Activated CD4-positive, alpha-beta T cell treated with anti-CD3 and anti-CD28 coated beads, Interleukin-2, amount 10 ng/mL, durations not matched to agents 24 days and 14 days (primary cell): ENCODE results near the gene SND1. TPM values are rescaled to one million over a fixed set of nuclear protein-coding genes. Genes with fewer than 3 reads are reported as not detected.

ENCODE experiments used
- DNase-seq: peaks from one replicate; pipeline ENCODE4 v3.0.0; 2022
- H3K27ac Mint-ChIP-seq: one replicate; pipeline ENCODE4 v1.8.0; 2022; ENCODE audit warnings: mild to moderate bottlenecking, mixed read lengths
- H3K27me3 Mint-ChIP-seq: one replicate; pipeline ENCODE4 v1.8.0; 2022; ENCODE audit warnings: mixed read lengths
- H3K36me3 Mint-ChIP-seq: one replicate; pipeline ENCODE4 v1.8.0; 2022; ENCODE audit warnings: low read depth, mild to moderate bottlenecking, mixed read lengths
- H3K4me1 Mint-ChIP-seq: one replicate; pipeline ENCODE4 v1.8.0; 2021; ENCODE audit warnings: mixed read lengths
- H3K4me3 Mint-ChIP-seq: one replicate; pipeline ENCODE4 v1.8.0; 2022; ENCODE audit warnings: mild to moderate bottlenecking, moderate library complexity, mixed read lengths
- H3K9me3 Mint-ChIP-seq: one replicate; pipeline ENCODE4 v1.8.0; 2021; ENCODE audit warnings: mixed read lengths
- intact Hi-C: fragments of 100-400 bp; cut with micrococcal nuclease; formaldehyde crosslinking; loops from one replicate; pipeline ENCODE4 v1.15.1; 2023
- total RNA-seq: library from RNA; stranded (reverse); gene quantifications from 2 replicates; pipeline ENCODE4 v1.2.3, GENCODE V29; 2022

Gene SND1
- total RNA-seq, 1 donor from 2014 or later: 295 TPM

- peaks cover 25% of the 10 kb centered on the region for H3K27me3 Mint-ChIP-seq
- intact Hi-C loops: no loop called here
Observed at GRCh38 chr7:128122576-128123290, 470.7 kb downstream of the SND1 start.

GRCh38 chr7:128123291-128124037 lies 471.5 kb downstream of the SND1 start:
- Mint-ChIP-seq H3K4me3 (no peak overlapping the region), H3K9me3 (no peaks in the 10 kb centered on the region), H3K36me3 (no peaks in the 10 kb centered on the region), H3K27ac (no peak overlapping the region), H3K4me1 (peaks cover 4% of the 10 kb centered on the region), H3K27me3 (peaks cover 26% of the 10 kb centered on the region)
- intact Hi-C loops: no loop called here
- DNase-seq: no peak

More at GRCh38 chr7:128122576-128123290, 470.7 kb downstream of the SND1 start:
- DNase-seq: no peak
- no peaks in the 10 kb centered on the region for H3K36me3 Mint-ChIP-seq
- H3K9me3 Mint-ChIP-seq: no peaks in the 10 kb centered on the region
- peaks cover 7% of the 10 kb centered on the region for H3K4me1 Mint-ChIP-seq
- H3K27ac Mint-ChIP-seq: no peak overlapping the region
- no peak overlapping the region for H3K4me3 Mint-ChIP-seq

- Mint-ChIP-seq H3K27ac (no peak overlapping the region), H3K36me3 (no peaks in the 10 kb centered on the region), H3K27me3 (peaks cover 28% of the 10 kb centered on the region), H3K4me3 (no peak overlapping the region), H3K9me3 (no peaks in the 10 kb centered on the region), H3K4me1 (peaks cover 2% of the 10 kb centered on the region)
- intact Hi-C loops: no loop called here
- no peak for DNase-seq
Observed at GRCh38 chr7:128124786-128125185, 472.8 kb downstream of the SND1 start.

GRCh38 chr7:128125816-128126215 lies 473.8 kb downstream of the SND1 start:
- peaks cover 24% of the 10 kb centered on the region for H3K27me3 Mint-ChIP-seq
- no peaks in the 10 kb centered on the region for H3K9me3 Mint-ChIP-seq
- no peak for DNase-seq
- H3K27ac Mint-ChIP-seq: no peak overlapping the region
- H3K4me3 Mint-ChIP-seq: no peak overlapping the region
- intact Hi-C loops: no loop called here
- H3K36me3 Mint-ChIP-seq: no peaks in the 10 kb centered on the region
- peaks cover 2% of the 10 kb centered on the region for H3K4me1 Mint-ChIP-seq

GRCh38 chr7:128128401-128128800 lies 476.4 kb downstream of the SND1 start:
- DNase-seq: no peak
- intact Hi-C loops: no loop called here
- Mint-ChIP-seq H3K4me1 (no peaks in the 10 kb centered on the region), H3K9me3 (no peaks in the 10 kb centered on the region), H3K27me3 (peaks cover 22% of the 10 kb centered on the region), H3K27ac (no peak overlapping the region), H3K4me3 (no peak overlapping the region), H3K36me3 (no peaks in the 10 kb centered on the region)

GRCh38 chr7:128129224-128129864 lies 477.4 kb downstream of the SND1 start:
- H3K27ac Mint-ChIP-seq: no peak overlapping the region
- no peak for DNase-seq
- H3K36me3 Mint-ChIP-seq: no peaks in the 10 kb centered on the region
- intact Hi-C loops: no loop called here
- no peak overlapping the region for H3K4me3 Mint-ChIP-seq
- H3K27me3 Mint-ChIP-seq: peaks cover 28% of the 10 kb centered on the region
- no peaks in the 10 kb centered on the region for H3K4me1 Mint-ChIP-seq
- no peaks in the 10 kb centered on the region for H3K9me3 Mint-ChIP-seq

GRCh38 chr7:128131115-128131514 lies 479.1 kb downstream of the SND1 start:
- intact Hi-C loops: no loop called here
- peaks cover 30% of the 10 kb centered on the region for H3K27me3 Mint-ChIP-seq
- peaks cover 11% of the 10 kb centered on the region for H3K4me1 Mint-ChIP-seq
- no peaks in the 10 kb centered on the region for H3K9me3 Mint-ChIP-seq
- H3K36me3 Mint-ChIP-seq: peaks cover 2% of the 10 kb centered on the region
- H3K27ac Mint-ChIP-seq: no peak overlapping the region
- DNase-seq: no peak
- H3K4me3 Mint-ChIP-seq: no peak overlapping the region

- Mint-ChIP-seq H3K9me3 (no peaks in the 10 kb centered on the region), H3K36me3 (peaks cover 2% of the 10 kb centered on the region), H3K27ac (no peak overlapping the region), H3K4me3 (no peak overlapping the region), H3K4me1 (peaks cover 13% of the 10 kb centered on the region), H3K27me3 (peaks cover 28% of the 10 kb centered on the region)
- no peak for DNase-seq
- intact Hi-C loops: no loop called here
Observed at GRCh38 chr7:128131731-128132130, 479.7 kb downstream of the SND1 start.

- H3K9me3 Mint-ChIP-seq: no peaks in the 10 kb centered on the region
- no peak for DNase-seq
- intact Hi-C loops: no loop called here
- H3K36me3 Mint-ChIP-seq: peaks cover 2% of the 10 kb centered on the region
- H3K27ac Mint-ChIP-seq: no peak overlapping the region
- H3K4me1 Mint-ChIP-seq: peaks cover 13% of the 10 kb centered on the region
- H3K4me3 Mint-ChIP-seq: no peak overlapping the region
- H3K27me3 Mint-ChIP-seq: peaks cover 33% of the 10 kb centered on the region
Observed at GRCh38 chr7:128132426-128133069, 480.6 kb downstream of the SND1 start.

- Mint-ChIP-seq H3K27ac (peak overlapping the region; percentile 56), H3K4me1 (peaks cover 13% of the 10 kb centered on the region), H3K27me3 (peaks cover 44% of the 10 kb centered on the region), H3K9me3 (no peaks in the 10 kb centered on the region), H3K36me3 (peaks cover 2% of the 10 kb centered on the region), H3K4me3 (peak overlapping the region; percentile 65)
- intact Hi-C loops: loop anchor here (5.0 kb wide), 1 partner anchor 428 kb away; no protein-coding TSS in a partner anchor
- no peak for DNase-seq
Observed at GRCh38 chr7:128135159-128135514, 483.1 kb downstream of the SND1 start.

- peak overlapping the region; percentile 56 for H3K27ac Mint-ChIP-seq
Observed at GRCh38 chr7:128135515-128136214, 483.7 kb downstream of the SND1 start.

GRCh38 chr7:128136215-128136597 lies 484.2 kb downstream of the SND1 start:
- Mint-ChIP-seq H3K27me3 (peaks cover 48% of the 10 kb centered on the region), H3K4me3 (peak overlapping the region; percentile 80), H3K36me3 (peaks cover 2% of the 10 kb centered on the region), H3K9me3 (no peaks in the 10 kb centered on the region), H3K4me1 (peaks cover 13% of the 10 kb centered on the region), H3K27ac (no peak overlapping the region)
- DNase-seq: no peak
- intact Hi-C loops: loop anchor here (1.0 to 5.0 kb wide), 2 partner anchors 73 to 429 kb away; no protein-coding TSS in a partner anchor

More at GRCh38 chr7:128135515-128136214, 483.7 kb downstream of the SND1 start:
- Mint-ChIP-seq H3K9me3 (no peaks in the 10 kb centered on the region), H3K4me1 (peaks cover 13% of the 10 kb centered on the region), H3K27me3 (peaks cover 46% of the 10 kb centered on the region), H3K36me3 (peaks cover 2% of the 10 kb centered on the region), H3K4me3 (peak overlapping the region; percentile 80)
- intact Hi-C loops: loop anchor here (1.0 to 5.0 kb wide), 2 partner anchors 74 to 428 kb away; no protein-coding TSS in a partner anchor
- peak; percentile 91 for DNase-seq

- DNase-seq: no peak
- intact Hi-C loops: loop anchor here (5.0 kb wide), 1 partner anchor 430 kb away; no protein-coding TSS in a partner anchor
- no peaks in the 10 kb centered on the region for H3K9me3 Mint-ChIP-seq
- peaks cover 2% of the 10 kb centered on the region for H3K36me3 Mint-ChIP-seq
- H3K4me3 Mint-ChIP-seq: no peak overlapping the region
- H3K27me3 Mint-ChIP-seq: peaks cover 52% of the 10 kb centered on the region
- peaks cover 13% of the 10 kb centered on the region for H3K4me1 Mint-ChIP-seq
- no peak overlapping the region for H3K27ac Mint-ChIP-seq
Observed at GRCh38 chr7:128137181-128137580, 485.2 kb downstream of the SND1 start.
